K562 (cell line): ENCODE measurements around the gene RGS5. TPM values are rescaled to one million over a fixed set of nuclear protein-coding genes. Genes with fewer than 3 reads are reported as not detected.

Experiments
- ATAC-seq: fragments of 200-7000 bp; cut with Tn5 transposase; 3 replicates; pipeline ENCODE4 v1.9.1; 2020; ENCODE audit warnings: moderate library complexity
- BruUV-seq: library from RNA; stranded (reverse); fragments of 400-500 nt; replicated peaks from 2 replicates; lab custom pipeline; 2021; lab: Mats Ljungman, UMichigan
- CTCF ChIA-PET: fragments of 300-600 bp; formaldehyde crosslinking; extraction: SDS; loops from one replicate; lab custom pipeline; 2021; ENCODE audit warnings: low intra/inter-chr PET ratio; lab: Yijun Ruan, JAX
- POLR2A ChIA-PET: fragments of 300-600, 350-650 bp; sonication (Branson Sonifier 250); formaldehyde crosslinking; extraction: SDS; loops from one replicate; lab custom pipeline; 2021; ENCODE audit warnings: antibody characterized with exemption, inconsistent platforms; lab: Yijun Ruan, JAX
- DNase-seq, 4 experiments: peaks; one replicate each; pipeline versions ENCODE4 v3.0.0 to v3.0.0-alpha.2; 2011 to 2018; ENCODE audit warnings: low spot score in 3 of 4, mixed read lengths in 3 of 4; ENCODE audit errors: extremely low read depth in 1 of 4
- FAIRE-seq: peaks from 2 replicates; lab custom pipeline; 2011; peaks lifted over from hg19 to GRCh38; lab: Jason Lieb, UNC
- H2AFZ ChIP-seq: 2 replicates; pipeline ENCODE4 v1.6.0; 2011; ENCODE audit warnings: low read depth, low read length, control low read depth, inconsistent platforms
- H3K27ac ChIP-seq: fragments of 200-600 bp; 3 replicates; pipeline ENCODE4 v1.8.0; 2011; ENCODE audit warnings: low read depth, mild to moderate bottlenecking, control low read depth, inconsistent platforms, low read length, moderate library complexity, mixed read lengths; ENCODE audit errors: extremely low read depth
- H3K27me3 ChIP-seq, 2 experiments: fragments of 300-600 bp in 1 of 2; 2 replicates in 1 of 2; 3 replicates in 1 of 2; pipeline versions ENCODE4 v1.6.0 to v1.8.0; 2011; ENCODE audit warnings: inconsistent platforms in 2 of 2, low read length in 2 of 2, mild to moderate bottlenecking in 1 of 2, mixed read lengths in 1 of 2, moderate library complexity in 1 of 2; ENCODE audit not compliant: control insufficient read depth in 2 of 2, insufficient read depth in 2 of 2
- H3K36me3 ChIP-seq: fragments of 300-600 bp; 3 replicates; pipeline ENCODE4 v1.8.0; 2011; ENCODE audit warnings: mild to moderate bottlenecking, low read length, inconsistent platforms; ENCODE audit not compliant: control insufficient read depth, insufficient read depth
- H3K4me1 ChIP-seq, 2 experiments: fragments of 200-600 bp in 1 of 2; replicated peaks in 1 of 2; 2 replicates in 1 of 2; 3 replicates in 1 of 2; pipeline versions ENCODE4 v1.5.1 to v1.8.0; 2011; ENCODE audit warnings: inconsistent platforms in 2 of 2, low read length in 2 of 2, mild to moderate bottlenecking in 1 of 2, mixed read lengths in 1 of 2, moderate library complexity in 1 of 2; ENCODE audit not compliant: control insufficient read depth in 2 of 2, insufficient read depth in 2 of 2
- H3K4me2 ChIP-seq: 2 replicates; pipeline ENCODE4 v1.6.1; 2011; ENCODE audit warnings: low read length, control low read depth, inconsistent platforms, mixed read lengths; ENCODE audit not compliant: insufficient read depth
- H3K4me3 ChIP-seq: fragments of 200-600 bp; sonication (generic), shearing (Covaris generic); 2 replicates; pipeline ENCODE4 v1.5.1; 2016; ENCODE audit warnings: control low read depth, inconsistent platforms
- H3K79me2 ChIP-seq: fragments of 200-600 bp; 3 replicates; pipeline ENCODE4 v1.8.0; 2011; ENCODE audit warnings: low read length, inconsistent platforms; ENCODE audit not compliant: control insufficient read depth, insufficient read depth
- H3K9ac ChIP-seq, 2 experiments: 2 replicates each; pipeline versions ENCODE4 v1.6.0 to v1.6.1; 2011; ENCODE audit warnings: low read depth in 2 of 2, low read length in 2 of 2, control low read depth in 1 of 2, inconsistent platforms in 1 of 2, mild to moderate bottlenecking in 1 of 2, mixed read lengths in 1 of 2; ENCODE audit not compliant: insufficient read depth in 1 of 2
- H3K9me1 ChIP-seq: one replicate; pipeline ENCODE4 v1.6.0; 2011; ENCODE audit warnings: inconsistent platforms, mild to moderate bottlenecking, low read length, moderate library complexity; ENCODE audit not compliant: control insufficient read depth, insufficient read depth
- H3K9me3 ChIP-seq: replicated peaks from 2 replicates; pipeline ENCODE4 v1.5.1; 2011; ENCODE audit warnings: low read depth, low read length, inconsistent platforms; ENCODE audit not compliant: control insufficient read depth, insufficient read depth
- H4K20me1 ChIP-seq: replicated peaks from 2 replicates; pipeline ENCODE4 v1.6.1; 2011; ENCODE audit warnings: low read length, inconsistent platforms, mixed read lengths; ENCODE audit not compliant: control insufficient read depth, insufficient read depth
- BMI1 ChIP-seq: fragments of 150-350 bp; IDR thresholded peaks from 2 replicates; pipeline ENCODE4 v1.6.1; 2014; ENCODE audit warnings: low read length
- DDX20 ChIP-seq: fragments of 450-650 bp; IDR thresholded peaks from 2 replicates; pipeline ENCODE4 v1.6.1; 2016; ENCODE audit warnings: missing genetic modification characterization, low read depth, mild to moderate bottlenecking, missing compliant biosample characterization, moderate library complexity
- HNRNPLL ChIP-seq: fragments of 200-400 bp; formaldehyde crosslinking; IDR thresholded peaks from 2 replicates; pipeline ENCODE4 v1.6.1; 2017; ENCODE audit warnings: low read length, low read depth, mild to moderate bottlenecking; ENCODE audit not compliant: poor library complexity, severe bottlenecking
- NFIX ChIP-seq: fragments of 250-450 bp; sonication (Bioruptor Pico); IDR thresholded peaks from 2 replicates; pipeline ENCODE4 v1.4.0; 2020; ENCODE audit warnings: low read depth, mild to moderate bottlenecking, moderate library complexity
- POLR2AphosphoS5 ChIP-seq: IDR thresholded peaks from 2 replicates; pipeline ENCODE4 v1.6.1; 2011; ENCODE audit warnings: mild to moderate bottlenecking, low read depth, low read length, moderate library complexity; ENCODE audit not compliant: control insufficient read depth, insufficient read depth
- SMAD3 ChIP-seq: fragments of 450-650 bp; formaldehyde crosslinking; conservative IDR thresholded peaks from 2 replicates; pipeline ENCODE4 v1.4.0; 2020; ENCODE audit warnings: mild to moderate bottlenecking
- SRSF1 ChIP-seq: fragments of 200-400 bp; formaldehyde crosslinking; IDR thresholded peaks from 2 replicates; pipeline ENCODE4 v1.6.1; 2017; ENCODE audit warnings: mild to moderate bottlenecking, low read depth, low read length, moderate library complexity
- ZKSCAN8 ChIP-seq: fragments of 200-800 bp; sonication (Bioruptor generic); IDR thresholded peaks from 2 replicates; pipeline ENCODE4 v1.6.1; 2016; ENCODE audit warnings: missing genetic modification characterization, missing compliant biosample characterization
- ZNF324 ChIP-seq: fragments of 250-450 bp; sonication (Bioruptor Pico); IDR thresholded peaks from 2 replicates; pipeline ENCODE4 v1.4.0; 2020; ENCODE audit warnings: mild to moderate bottlenecking
- ZNF780A ChIP-seq: fragments of 250-450 bp; sonication (Bioruptor Pico); IDR thresholded peaks from 2 replicates; pipeline ENCODE4 v1.5.0; 2021; ENCODE audit warnings: mild to moderate bottlenecking
- WGBS: fragments of 100-300 bp; shearing (Covaris generic); methylation state at CpG from one replicate; pipeline ENCODE4 v1.1.6; 2016; ENCODE audit warnings: low coverage, mixed read lengths; ENCODE audit not compliant: insufficient coverage; ENCODE audit errors: missing lambda C conversion rate; 5-methylcytosine and 5-hydroxymethylcytosine counted together
- in situ Hi-C: fragments of 300-500 bp; cut with MboI; formaldehyde crosslinking; loops from 4 replicates; pipeline ENCODE4 v1.15.0; 2018; ENCODE audit warnings: inconsistent platforms, mixed read lengths
- intact Hi-C: fragments of 100-400 bp; cut with micrococcal nuclease; formaldehyde crosslinking; loops from 2 replicates; pipeline ENCODE4 v1.14.2; 2022
- polyA plus RNA-seq, 8 experiments: library from polyadenylated mRNA; depleted of rRNA in 4 of 8; stranded (reverse) in 5 of 8; unstranded in 3 of 8; fragments of >200 nt; fragmentation: Nextera tagmentation in 2 of 8; fragmentation: Illumina TruSeq in 1 of 8; extraction: Ambion mirVana in 2 of 8; extraction: Trizol in 1 of 8; gene quantifications; 2 replicates each; pipeline versions ENCODE4 v1.2.1 to v1.2.3, GENCODE V29; 2011 to 2014; ENCODE audit warnings: inconsistent platforms in 1 of 8, missing spikeins in 1 of 8
- total RNA-seq, 7 experiments: library from RNA; depleted of rRNA in 6 of 7; stranded (reverse); fragments of >200 nt in 6 of 7; fragmentation: Illumina TruSeq in 2 of 7; extraction: Trizol in 2 of 7; gene quantifications; 2 replicates each; pipeline versions ENCODE4 v1.2.1 to v1.2.3, GENCODE V29; 2011 to 2021; ENCODE audit warnings: low replicate concordance in 1 of 7
- TF ChIP-seq, protein P1 (sequence below): fragments of 250-450 bp; sonication (Bioruptor Pico); IDR thresholded peaks from 2 replicates; pipeline ENCODE4 v1.8.0; 2021; ENCODE audit warnings: mild to moderate bottlenecking, moderate library complexity

Gene RGS5
- total and polyA plus RNA-seq, 9 of the 15 experiments (the other 6 are each of a cell fraction or from before 2014, with no cell fraction given), result 0.71 to 5.3 (median 2.4) TPM

GRCh38 chr1:163155606-163156005, 47.1 kb downstream of the RGS5 start:
- ChIA-PET POLR2A (no interaction called here), CTCF (no interaction called here)
- no peak overlapping the region for H3K9ac ChIP-seq
- DNase-seq (no peak), ATAC-seq (no peak), FAIRE-seq (no peak)
- no peaks in the 10 kb centered on the region for H3K27me3 ChIP-seq
- no peak overlapping the region for H2AFZ ChIP-seq
- no peak overlapping the region for H3K4me3 ChIP-seq
- H3K9me1 ChIP-seq, result no peaks in the 10 kb centered on the region
- BruUV-seq, result no TSS peak
- no peaks in the 10 kb centered on the region for H3K79me2 ChIP-seq
- no peak overlapping the region for H3K4me2 ChIP-seq
- no peaks in the 10 kb centered on the region for H4K20me1 ChIP-seq
- no peaks in the 10 kb centered on the region for H3K4me1 ChIP-seq
- TF ChIP-seq BMI1, result no peak
- TF ChIP-seq HNRNPLL, result no peak
- no peak for TF ChIP-seq ZNF324 (CRISPR knock-in tag)
- no peak for TF ChIP-seq ZKSCAN8 (CRISPR knock-in tag)
- no peak for TF ChIP-seq DDX20 (tag)
- no peak overlapping the region for H3K27ac ChIP-seq
- no peaks in the 10 kb centered on the region for H3K9me3 ChIP-seq
- in situ Hi-C loops (no loop called here), intact Hi-C loops (no loop called here)
- no peaks in the 10 kb centered on the region for H3K36me3 ChIP-seq
- 0% methylated on average over 5 of the region's 5 CpGs for WGBS

GRCh38 chr1:163148911-163149310, 53.8 kb downstream of the RGS5 start:
- in situ Hi-C loops (no loop called here), intact Hi-C loops (no loop called here)
- Histone ChIP-seq H3K27ac (no peak overlapping the region), H3K9me1 (no peaks in the 10 kb centered on the region), H3K27me3 (no peaks in the 10 kb centered on the region), H3K9ac (no peak overlapping the region), H3K79me2 (no peaks in the 10 kb centered on the region), H3K9me3 (no peaks in the 10 kb centered on the region), H2AFZ (no peak overlapping the region), H3K4me3 (no peak overlapping the region), H4K20me1 (no peaks in the 10 kb centered on the region), H3K4me2 (no peak overlapping the region), H3K4me1 (no peaks in the 10 kb centered on the region), H3K36me3 (no peaks in the 10 kb centered on the region)
- no TSS peak for BruUV-seq
- 0% methylated on average over 2 of the region's 2 CpGs for WGBS
- ChIA-PET POLR2A (interaction anchor here (1.3 kb wide), 1 partner anchor 46 kb away, joined by 3 read pairs; no protein-coding TSS in a partner anchor), CTCF (no interaction called here)
- ATAC-seq, result no peak
- no peak for DNase-seq
- TF ChIP-seq ZNF780A (CRISPR knock-in tag) (no peak), SMAD3 (CRISPR knock-in tag) (no peak), SRSF1 (no peak), POLR2AphosphoS5 (no peak), NFIX (CRISPR knock-in tag) (no peak)
- TF ChIP-seq, protein P1, sequence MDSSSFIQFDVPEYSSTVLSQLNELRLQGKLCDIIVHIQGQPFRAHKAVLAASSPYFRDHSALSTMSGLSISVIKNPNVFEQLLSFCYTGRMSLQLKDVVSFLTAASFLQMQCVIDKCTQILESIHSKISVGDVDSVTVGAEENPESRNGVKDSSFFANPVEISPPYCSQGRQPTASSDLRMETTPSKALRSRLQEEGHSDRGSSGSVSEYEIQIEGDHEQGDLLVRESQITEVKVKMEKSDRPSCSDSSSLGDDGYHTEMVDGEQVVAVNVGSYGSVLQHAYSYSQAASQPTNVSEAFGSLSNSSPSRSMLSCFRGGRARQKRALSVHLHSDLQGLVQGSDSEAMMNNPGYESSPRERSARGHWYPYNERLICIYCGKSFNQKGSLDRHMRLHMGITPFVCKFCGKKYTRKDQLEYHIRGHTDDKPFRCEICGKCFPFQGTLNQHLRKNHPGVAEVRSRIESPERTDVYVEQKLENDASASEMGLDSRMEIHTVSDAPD (CRISPR knock-in tag), result no peak
- no peak for FAIRE-seq
